ENCODE results near the gene WDR62.
"Not testable (repeated sequence)": the region's sequence is repeated elsewhere in the genome, so short reads cannot be mapped to it uniquely, and the experiment has no call there.

Gene WDR62

DNA sequence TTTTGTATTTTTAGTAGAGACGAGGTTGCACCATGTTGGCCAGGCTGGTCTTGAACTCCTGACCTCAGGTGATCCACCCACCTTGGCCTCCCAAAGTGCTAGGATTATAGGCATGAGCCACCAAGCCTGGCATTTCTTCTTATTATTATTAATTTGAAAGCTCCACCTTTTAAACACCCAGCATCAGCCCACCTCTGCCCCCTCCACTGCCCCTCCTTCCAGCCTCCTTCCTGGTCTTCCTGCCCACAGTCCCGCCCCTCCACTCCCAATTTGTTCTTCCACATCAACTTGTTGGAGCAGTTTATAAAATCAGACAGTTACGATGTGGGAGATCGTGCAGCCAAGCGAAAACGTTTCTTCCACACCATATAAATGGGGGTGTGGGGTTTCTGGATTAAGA lies 14.2 kb upstream of the WDR62 start:
- DNase-seq = no peak

DNA sequence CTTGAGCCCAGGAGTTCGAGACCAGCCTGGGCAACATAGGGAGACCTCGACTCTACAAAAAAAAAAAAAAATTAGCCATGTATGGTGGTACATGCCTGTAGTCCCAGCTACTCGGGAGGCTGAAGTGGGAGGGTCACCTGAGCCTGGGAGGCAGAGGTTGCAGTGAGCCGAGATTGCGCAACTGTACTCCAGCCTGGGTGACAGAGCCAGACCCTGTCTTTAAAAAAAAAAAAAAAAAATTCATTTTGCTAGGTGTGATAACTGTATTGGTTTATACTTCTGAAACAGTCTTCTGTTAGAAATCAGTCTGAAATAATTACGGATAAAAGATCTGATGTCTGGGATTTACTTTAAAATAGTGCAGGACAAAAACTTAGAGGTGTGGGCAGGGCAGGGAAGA lies 13.6 kb upstream of the WDR62 start:
- not testable (repeated sequence) for DNase-seq

DNA sequence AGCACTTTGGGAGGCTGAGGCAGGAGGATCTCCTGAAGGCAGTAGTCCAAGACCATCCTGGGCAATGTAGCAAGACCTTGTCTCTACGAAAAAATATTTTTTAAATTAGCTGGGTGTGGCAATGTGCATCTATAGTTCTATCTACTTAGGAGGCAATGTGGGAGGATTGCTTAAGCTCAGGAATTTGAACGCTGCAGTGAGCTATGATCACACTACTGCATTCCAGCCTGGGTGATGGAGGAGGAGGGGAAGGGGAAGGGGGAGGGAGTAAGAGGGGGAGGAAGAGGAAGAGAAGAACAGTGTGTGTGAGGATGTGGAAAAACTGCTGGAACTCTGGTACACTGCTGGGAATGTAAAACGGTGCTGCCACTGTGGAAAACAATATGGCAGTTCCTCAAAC lies 12.9 kb upstream of the WDR62 start:
- no peak for DNase-seq

DNA sequence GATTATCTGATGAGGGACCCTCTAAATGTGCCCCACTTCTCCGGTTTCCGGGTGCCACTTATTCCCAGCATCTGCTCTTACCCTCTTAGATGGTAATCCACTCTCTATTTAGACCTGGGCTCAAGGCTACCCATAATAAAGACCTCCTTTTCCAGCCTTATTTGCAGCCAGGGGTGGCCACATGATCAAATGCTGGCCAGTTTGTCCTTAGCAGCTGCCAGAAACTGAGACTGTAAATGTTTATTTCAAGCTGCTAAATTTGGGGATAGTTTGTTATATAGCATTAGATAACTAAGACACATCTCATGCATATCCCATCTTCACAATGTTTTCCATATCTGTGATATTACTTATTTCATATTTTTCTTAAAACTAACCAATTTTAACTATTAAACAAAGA lies 10.7 kb upstream of the WDR62 start:
- no peak for DNase-seq

DNA sequence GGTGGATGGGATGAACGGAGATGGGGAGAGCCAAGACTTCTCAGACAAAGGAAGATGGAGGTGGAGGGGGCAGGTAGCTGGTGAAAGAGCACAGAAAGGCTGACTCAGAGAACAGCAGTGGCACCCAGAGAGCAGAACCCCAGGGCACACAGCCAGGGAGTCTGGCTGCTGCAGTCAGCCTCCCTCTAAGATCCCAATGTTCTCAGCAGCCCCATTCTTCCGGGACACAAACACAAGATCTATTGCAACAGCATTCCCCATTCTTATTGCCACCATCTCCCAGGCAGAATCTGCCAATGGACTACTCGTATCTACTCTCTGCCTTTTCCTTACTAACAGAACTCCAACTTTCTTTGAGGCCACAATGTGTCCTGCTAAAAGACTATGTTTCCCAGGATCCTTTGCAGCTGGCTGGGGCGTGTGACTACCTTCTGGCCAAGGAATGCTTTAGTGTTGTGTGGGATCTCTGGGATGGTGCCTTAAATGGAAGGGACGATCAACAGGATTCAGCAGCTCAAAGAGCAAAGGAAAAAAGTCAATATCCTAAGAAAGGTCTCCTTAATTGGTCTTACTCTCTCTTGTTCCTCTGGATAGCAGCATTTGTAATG lies 8.2 kb upstream of the WDR62 start:
- no peak for DNase-seq

DNA sequence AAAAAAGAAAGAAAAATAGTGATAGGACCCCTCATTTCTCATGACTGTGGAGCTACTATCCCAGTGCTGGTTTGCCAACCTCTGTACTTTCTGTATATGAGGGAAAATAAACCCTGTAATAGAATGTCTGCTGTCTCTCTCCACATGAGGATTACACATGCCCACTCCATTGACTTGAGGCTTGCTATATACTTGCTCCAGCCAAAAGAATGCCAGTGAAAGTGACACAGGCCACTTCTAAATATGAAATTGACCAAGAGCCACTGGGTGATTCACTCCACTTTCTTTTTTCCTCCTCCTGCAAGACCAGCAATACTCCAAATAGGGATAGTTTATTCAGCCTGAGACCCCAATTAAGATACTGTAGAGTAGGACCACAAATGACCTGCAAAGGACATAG lies 6.9 kb upstream of the WDR62 start:
- no peak for DNase-seq

DNA sequence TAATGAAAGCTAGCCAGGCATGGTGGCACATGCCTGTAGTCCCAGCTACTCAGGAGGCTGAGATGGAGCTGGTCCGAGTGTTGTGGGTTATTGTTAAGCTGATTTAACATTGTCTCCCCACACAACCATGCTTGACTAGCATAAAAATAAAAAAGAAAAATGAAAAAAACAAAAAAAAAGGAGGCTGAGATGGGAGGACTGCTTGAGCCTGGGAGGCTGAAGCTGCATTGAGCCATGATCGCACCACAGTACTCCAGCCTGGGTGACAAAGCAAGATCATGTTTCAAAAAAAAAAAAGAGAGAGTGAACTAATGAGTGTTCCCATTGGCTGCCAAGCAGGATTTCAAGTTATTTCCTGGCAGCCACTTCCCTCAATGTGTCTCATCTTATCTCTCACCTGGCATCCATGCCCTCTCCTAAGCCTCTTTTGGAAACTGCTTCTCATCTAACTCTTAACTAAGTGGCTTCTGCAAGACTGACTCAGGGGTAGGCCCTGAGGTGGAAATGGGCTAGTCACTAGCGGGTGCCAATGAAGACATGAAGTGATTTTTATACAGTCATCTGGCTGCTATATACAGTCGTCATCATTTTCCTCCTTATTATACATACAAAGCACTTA lies 5.5 kb upstream of the WDR62 start:
- no peak for DNase-seq

DNA sequence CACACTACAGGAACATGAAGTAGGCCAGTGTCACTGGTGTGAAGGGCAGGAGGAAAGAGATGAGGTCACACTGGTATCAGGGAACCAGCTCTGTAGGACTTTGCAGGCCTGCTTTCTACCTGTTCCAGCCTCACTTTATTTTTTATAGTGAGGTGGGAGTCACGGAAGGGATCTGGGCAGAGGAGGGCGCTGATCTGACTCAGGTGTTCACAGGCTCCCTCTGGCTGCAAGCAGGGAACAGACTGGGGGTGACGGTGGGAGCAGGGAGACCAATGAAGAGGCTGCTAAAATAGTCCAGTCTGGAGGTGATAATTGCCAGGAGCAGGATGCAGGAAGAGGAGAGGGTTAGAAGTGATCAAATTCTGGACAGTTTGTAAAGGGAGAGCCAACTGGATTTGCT lies 3.5 kb upstream of the WDR62 start:
- peak; percentile 59 for DNase-seq

DNA sequence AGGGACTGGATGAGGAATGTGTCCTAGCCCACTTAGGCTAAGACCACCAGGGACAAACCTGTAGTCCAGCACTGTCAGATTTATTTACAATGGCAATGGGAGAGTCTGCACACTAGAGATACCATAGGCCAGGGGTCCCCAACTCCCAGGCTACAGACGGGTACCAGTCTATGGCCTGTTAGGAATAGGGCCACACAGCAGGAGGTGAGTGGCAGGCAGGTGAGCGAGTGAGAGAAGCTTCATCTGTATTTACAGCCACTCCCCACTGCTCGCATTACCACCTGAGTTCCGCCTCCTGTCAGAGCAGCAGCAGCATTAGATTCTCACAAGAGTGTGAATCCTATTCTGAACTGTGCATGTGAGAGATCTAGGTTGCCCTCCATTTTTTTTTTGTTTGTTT lies 3.1 kb upstream of the WDR62 start:
- DNase-seq = peak; percentile 19

DNA sequence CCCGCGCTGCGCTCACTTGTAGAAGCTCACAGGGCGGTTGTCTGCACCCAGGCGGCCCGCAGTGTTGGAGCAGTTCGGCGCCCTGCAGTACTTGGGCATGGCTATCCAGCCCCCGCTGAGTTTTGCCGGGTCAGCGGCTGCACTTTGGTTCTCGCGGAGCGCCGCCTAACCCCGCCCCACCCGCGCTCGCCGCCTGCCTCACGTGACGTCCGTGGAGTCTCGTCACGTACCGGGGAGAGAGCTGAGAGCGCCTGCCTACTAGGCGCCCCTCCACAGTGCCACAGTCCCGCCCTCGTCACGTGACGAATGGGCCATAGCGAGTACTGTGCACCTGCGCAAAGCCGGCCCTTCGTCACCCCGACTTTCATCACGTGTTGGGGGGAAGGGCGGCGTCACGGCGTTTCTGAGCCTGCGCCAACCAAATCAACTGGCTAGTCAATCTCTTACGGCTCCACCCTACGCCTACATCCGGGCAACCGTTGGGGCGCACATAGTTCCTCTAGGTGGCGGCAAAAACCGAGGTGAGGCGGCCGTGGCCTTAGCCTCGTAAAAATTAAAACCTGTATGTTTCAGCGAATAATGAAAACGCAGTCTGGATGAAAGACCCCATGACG lies 471 bp upstream of the WDR62 start, which contains the start of gene THAP8:
THAP8 (minus strand) TSS at position 167 of the 614 bp plus-strand sequence; CDS start at position 99, 68 bp downstream.
- DNase-seq = peak; percentile 99

DNA sequence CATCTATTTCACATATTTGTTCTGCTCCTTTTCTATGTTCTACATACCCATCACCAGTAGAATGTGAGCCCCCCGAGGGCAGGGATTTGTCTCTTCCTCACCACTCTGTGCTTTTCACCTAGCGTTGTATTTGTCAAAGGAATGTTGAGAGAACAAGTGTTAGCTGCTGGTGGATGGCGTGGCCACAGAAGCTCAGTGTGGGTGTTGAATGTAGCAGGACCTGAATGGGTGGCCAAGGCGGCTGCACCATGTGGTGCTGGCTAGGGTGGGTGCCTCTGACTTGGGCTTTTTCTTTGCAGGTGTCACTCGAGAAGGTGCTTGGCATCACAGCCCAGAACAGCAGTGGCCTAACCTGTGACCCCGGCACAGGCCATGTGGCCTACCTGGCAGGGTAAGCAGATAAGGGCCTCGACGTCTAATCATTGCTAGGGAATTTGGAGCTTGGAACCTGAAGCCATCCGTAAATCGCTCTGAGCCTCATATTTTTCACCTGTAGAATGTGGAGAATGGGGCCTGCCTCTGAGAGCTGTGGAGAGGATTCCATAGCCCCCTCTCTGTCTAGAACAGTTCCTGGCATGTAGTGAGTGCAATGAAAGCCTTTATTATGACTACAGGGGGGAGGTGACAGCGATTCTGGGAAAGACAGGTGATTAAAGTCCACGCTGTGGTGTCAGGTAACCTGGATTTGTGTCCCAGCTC lies 3.9 kb downstream of the WDR62 start:
- no peak for DNase-seq

DNA sequence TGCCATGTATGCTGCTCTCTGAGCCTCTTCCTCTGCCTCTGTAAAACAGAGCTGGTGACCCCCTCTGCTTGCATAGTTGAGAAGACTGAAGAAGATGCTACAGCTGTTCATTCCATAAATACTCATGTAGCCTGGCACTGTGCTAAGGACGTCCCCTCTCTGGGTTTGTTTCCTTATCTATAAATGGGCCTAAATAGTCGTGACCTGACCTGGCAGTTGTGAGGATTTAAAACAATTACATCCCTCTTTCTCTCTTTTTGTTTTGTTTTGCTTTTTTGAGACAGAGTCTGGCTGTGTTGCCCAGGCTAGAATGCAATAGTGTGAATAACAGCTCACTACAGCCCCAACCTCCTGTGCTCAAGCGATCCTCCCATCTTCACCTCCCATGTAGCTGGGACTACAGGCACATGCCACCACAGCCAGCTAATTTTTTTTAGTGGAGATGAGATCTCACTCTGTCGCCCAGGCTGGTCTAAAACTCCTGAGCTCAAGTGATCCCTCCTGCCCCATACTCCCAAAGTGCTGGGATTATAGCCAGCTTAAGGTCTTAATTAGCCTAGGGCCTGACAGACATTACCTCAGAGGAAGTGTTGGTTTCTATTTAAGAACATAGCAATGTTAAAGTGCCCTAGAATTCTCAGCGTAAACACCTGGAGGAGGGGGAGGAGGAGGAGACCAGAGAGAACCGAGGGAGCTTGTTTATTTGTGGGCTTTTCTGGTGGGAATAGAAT lies 4.6 kb downstream of the WDR62 start:
- DNase-seq = no peak

DNA sequence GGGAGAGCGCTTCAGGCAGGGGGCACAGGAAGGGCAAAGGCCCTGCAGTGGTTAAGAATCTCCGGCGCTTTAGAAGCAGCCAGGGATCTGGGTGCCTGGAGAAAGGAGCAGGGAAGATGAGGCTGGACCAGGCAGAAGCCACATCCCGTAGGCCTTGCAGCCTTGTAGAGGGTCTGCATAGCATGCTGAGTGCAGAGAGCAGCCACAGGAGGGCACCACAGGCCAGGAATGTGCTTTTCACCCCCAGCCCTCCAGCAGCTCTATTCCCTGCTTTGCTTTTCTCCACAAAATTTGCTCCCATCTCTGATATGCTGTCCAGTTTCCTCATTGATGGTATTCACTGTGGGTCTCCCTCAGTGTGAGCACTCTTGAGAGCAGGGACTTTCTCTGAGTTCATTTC lies 5.7 kb downstream of the WDR62 start:
- DNase-seq = no peak

DNA sequence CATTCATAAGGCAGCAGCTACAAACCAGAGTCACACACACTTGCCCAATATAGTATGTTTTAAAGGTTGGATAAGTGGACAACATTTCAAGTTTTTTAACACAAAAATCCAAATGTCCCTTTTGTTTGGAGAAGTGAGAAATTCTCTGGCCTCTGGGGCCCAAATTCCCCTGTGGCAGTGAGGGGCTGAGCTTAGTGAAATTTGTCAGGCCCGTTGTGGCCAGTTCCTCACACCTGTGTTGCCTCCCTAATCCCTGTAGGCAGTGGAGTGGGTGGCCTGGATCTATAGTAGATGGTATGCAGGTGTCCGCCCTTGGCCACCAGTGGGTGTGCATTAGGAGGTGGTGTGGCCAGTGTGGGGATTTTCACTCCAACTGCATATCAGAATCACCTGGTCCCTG lies 6.7 kb downstream of the WDR62 start:
- DNase-seq = no peak

DNA sequence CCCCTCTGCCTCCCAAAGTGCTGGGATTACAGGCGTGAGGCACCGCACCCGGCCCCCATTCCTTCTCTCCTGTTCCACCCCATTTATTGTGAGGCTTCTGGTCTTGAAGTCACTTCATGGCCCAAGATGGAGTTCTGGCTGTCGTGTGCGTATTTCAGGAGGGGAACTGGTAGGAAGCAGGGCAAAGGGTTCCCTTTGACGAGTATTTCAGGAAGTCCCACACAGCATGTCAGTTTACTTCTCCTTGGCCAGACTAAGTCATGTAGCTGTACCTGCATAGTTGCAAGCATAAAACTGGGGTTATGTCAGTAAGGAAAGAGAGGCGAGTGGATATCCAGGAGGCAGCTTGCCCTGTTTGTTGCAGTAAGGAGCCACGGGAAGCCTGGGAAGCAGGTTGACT lies 10.1 kb downstream of the WDR62 start:
- DNase-seq = no peak

DNA sequence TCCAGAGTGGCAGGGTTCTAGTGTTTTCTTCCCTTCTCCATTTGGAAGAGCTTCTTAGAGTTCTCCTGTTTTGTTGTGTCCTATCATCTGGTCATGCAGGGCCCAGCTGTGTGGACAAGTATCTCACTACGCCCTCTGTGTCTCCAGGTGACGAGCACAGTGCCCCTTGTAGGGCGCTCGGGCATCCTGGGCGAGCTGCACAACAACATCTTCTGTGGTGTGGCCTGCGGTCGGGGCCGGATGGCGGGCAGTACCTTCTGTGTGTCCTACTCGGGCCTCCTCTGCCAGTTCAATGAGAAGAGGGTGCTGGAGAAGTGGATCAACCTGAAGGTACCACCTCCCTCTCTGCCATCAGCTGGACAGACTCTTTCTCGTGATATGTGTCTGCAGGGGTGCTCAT lies 13.0 kb downstream of the WDR62 start:
- DNase-seq = no peak

DNA sequence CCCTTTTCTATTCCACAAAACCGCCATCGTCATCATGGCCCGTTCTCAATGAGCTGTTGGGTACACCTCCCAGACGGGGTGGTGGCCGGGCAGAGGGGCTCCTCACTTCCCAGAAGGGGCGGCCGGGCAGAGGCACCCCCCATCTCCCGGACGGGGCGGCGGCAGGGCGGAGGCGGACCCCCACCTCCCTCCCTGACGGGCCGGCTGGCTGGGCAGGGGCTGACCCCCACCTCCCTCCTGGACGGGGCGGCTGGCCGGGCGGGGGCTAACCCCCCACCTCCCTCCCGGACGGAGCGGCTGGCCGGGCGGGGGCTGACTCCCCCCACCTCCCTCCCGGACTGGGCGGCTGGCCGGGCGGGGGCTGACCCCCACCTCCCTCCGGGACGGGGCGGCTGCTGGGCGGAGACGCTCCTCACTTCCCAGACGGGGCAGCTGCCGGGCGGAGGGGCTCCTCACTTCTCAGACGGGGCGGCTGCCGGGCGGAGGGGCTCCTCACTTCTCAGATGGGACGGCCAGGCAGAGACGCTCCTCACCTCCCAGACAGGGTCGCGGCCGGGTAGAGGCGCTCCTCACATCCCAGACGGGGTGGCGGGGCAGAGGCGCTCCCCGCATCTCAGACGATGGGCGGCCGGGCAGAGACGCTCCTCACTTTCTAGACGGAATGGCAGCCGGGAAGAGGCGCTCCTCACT lies 14.3 kb downstream of the WDR62 start:
- not testable (repeated sequence) for DNase-seq

DNA sequence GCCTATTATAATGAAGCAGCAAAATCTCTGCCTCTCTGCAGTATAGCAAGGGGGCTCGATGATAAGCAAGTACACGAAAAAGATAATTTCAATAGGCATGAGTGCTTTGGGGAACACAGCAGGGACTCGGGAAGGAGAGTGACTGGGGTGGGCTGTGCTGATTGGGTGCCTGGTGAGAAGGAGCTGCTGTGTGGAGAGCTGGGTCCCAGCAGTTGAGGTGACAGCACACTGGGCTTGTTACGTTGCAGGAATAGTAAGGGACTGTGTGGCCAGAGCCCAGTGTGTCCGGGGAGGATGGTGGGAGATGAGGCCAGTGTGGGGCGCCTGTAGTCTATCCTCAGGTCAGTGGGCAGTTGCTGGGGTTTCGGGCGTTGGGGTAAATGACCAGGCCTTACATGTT lies 17.4 kb downstream of the WDR62 start:
- DNase-seq = no peak

DNA sequence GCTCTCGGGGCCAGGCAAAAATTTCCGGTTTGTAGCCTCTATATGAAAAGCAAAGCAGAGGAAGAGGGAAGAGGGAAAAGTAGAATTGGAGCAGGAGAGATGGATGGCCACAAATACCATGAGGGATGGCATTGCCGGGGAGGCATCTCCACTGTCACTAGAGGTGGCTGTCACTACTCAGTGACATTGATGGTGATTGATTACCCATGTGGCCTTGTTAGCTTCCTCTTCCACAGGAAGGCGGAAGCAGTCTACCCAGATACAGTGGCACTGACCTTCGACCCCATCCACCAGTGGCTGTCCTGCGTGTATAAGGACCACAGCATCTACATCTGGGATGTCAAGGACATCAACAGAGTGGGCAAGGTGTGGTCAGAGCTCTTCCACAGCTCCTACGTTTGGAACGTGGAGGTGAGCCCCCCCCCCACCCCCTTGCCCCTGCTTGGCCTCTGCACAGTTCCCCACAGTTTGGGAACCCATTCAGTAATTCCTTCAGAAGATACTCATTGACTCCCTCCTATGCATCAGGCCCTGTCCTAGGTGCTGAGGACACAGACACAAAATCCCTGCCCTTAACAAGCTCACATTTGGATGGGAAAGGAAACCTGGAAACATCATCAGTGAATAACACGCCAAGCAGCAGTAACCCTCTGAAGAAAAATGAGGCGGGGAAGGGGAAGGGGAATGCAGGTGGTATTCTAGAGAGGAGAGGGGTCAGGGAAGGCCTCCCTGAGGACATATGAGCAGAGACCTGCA lies 18.6 kb downstream of the WDR62 start:
- no peak for DNase-seq

DNA sequence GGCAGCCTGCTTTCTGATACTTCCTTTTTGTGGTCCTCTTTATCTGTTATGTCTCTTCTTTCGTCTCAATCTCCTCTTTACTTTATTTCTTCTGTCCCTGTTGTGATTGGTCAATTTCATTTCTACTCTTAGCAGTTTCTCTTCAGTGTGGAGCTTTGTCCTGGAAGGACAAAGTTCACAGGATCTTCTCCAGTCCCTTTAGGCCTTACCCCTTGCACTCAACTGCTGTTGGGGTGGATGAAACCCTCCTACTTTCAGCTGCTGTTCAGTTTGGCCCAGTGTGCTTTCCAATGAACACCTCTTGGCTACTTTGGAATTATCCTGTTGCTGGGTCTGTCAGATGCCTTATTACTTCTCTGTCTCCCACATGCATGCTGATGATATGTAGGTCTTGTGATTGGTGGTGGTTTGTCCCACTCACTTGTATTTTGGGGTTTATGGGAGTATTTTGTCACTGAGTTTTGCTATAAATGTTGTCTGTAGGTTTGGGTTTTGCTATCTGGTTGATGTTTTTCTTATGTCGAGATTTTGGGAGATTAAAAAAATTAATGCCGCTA lies 24.8 kb downstream of the WDR62 start:
- no peak for DNase-seq

DNA sequence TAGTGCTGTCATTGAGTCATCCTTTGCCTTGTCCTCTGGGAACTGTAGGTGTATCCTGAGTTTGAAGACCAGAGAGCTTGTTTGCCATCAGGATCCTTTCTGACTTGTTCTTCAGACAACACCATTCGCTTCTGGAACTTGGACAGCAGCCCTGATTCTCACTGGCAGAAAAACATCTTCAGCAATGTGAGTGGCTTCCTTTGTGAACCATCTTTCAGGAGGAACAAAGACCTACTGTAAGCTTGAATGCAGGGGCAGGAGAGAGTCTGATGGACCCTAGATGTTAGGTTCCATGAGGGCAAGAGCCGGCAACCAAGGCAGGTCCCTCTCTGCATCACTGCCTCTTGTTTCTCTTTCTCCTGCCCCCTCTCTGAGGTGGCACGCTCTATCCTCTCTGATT lies 26.7 kb downstream of the WDR62 start:
- DNase-seq = no peak

DNA sequence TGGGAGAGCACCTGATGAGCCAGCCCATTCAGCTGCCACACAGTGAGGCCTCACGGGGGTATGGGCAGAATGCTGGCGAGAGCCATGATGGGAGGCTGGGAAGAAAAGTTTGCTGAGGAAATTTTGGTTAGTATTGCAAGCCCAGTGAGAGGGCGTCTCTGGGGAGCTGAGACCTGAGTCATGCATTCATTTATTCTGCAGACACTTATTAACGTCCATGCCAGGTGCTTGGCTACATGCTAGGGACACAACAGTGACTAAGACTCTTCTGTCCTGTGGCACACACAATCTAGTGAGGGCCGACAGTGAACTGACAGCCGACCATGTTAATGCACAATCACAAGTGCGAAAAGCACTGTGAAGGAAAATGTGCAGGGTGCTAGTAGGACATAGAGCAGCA lies 27.2 kb downstream of the WDR62 start:
- DNase-seq = no peak

All from COR-L47 (cell line).